Stimulated activated naive CD4-positive, alpha-beta T cell treated with Interleukin-2 at 50 U/mL for 16 hours (primary cell): ENCODE measurements around the gene BCAT1.
A peak's percentile ranks its signal among the peaks of the same experiment; 100 is the strongest.
"Not testable (repeated sequence)": the region's sequence is repeated elsewhere in the genome, so short reads cannot be mapped to it uniquely, and the experiment has no call there.

Source experiments
- DNase-seq: peaks from one replicate; lab custom pipeline; 2025; lab: John Stamatoyannopoulos, UW

The BCAT1 gene

DNA sequence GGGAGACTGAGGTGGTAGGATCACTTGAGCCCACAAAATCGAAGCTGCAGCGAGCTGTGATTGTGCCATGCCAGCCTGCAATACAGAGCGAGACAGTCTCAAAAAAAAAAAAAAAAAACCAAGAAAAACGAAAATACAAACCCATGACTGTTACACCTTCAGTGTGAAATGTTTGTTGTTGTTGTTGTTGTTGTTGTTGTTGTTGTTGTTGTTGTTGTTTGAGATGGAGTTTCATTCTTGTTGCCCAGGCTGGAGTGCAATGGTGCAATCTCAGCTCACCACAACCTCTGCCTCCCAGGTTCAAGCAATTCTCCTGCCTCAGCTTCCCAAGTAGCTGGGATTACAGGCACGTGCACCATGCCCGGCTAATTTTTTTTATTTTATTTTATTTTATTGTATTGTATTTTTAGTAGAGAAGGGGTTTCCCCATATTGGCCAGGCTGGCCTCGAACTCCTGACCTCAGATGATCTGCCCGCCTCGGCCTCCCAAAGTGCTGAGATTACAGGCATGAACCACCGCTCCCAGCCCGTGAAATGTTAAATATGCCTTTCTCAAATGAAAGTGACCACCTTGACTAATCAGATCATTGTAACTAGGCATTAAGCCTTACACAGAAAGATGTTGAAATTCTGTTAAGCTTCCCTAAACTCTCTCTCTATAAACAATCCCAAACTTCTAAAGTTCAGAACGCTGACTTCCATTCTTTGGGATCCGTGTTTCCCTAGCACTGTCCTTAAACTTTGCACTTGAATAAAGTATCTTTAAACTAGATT is 20.2 kb downstream of the BCAT1 start:
- not testable (repeated sequence) for DNase-seq

DNA sequence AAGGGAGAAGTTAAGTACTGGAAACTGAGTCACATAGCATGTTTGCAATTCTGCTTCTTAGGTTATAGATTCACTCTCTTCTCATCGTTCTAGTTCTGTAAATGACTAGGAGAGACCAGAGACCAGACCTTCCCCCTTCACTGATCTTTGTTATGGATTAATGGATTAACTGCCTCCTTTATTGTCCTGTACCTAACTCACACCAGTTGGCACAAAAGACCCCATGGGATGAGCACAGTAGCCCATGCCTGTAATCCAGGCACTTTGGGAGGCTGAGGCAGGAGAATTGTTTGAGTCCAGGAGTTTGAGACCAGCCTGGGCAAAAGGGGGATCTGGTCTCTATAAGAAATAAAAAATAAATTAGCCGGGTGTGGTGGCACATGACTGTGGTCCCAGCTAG is 20.8 kb downstream of the BCAT1 start:
- DNase-seq = no peak

DNA sequence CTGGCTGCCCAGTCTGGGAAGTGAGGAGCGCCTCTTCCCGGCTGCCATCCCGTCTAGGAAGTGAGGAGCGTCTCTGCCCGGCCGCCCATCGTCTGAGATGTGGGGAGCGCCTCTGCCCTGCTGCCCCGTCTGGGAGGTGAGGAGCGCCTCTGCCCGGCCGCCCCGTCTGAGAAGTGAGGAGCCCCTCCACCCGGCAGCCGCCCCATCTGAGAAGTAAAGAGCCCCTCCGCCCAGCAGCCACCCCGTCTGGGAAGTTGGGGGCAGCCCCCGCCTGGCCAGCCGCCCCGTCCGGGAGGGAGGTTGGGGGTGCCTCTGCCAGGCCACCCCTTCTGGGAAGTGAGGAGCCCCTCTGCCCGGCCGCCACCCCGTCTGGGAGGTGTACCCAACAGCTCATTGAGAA is 22.8 kb downstream of the BCAT1 start:
- not testable (repeated sequence) for DNase-seq

DNA sequence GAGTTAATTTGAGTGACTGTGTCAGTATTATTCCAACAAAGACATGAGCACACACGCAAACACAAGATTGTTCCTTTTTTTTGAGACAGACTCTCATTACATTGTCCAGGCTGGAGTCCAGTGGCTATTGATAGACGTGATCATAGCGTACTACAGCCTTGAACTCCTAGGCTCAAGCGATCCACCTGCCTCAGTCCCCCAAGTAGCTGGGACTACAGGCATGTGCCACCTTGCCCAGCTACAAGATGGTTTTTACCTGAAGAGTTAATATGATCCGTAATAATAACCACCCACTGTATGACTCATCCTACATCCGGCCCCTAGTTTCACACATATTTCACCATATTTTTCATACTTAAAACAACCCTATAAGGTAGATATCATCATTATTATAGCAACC is 26.8 kb downstream of the BCAT1 start:
- DNase-seq = no peak

DNA sequence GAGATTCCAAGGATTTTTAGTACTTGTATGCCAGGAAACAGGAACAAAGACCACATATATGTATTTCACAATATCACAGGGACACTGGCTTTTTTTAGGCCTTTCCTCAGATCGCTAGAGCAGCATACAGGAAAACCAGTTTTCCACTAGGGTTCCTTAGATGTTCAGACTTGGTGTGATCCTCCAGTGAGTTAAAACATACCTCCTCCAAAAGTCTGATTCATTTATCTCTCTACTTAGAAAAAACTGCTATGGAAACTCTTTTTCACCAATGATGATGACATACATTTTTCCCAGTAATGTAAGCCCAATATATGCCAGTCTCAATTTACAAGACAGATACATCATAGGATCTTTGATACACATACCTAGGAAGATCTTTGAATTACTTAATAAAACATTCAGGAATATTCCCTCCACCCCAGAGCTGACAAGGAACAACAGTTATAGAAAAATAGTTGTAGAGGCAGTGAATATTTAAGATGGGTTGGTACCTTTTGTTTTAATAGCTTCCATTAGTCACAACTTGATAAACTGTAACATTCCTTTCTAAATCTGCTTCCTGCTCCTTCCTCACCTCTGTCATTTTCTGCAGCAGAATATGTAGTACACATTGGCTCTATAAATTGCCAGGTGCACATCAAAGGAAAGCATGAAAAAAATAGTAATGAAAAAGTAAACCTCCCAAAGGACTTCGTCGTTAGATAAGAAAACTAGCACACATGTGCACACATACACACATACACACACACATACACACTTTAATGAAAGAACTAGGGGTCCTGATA is 27.5 kb downstream of the BCAT1 start:
- DNase-seq = no peak

DNA sequence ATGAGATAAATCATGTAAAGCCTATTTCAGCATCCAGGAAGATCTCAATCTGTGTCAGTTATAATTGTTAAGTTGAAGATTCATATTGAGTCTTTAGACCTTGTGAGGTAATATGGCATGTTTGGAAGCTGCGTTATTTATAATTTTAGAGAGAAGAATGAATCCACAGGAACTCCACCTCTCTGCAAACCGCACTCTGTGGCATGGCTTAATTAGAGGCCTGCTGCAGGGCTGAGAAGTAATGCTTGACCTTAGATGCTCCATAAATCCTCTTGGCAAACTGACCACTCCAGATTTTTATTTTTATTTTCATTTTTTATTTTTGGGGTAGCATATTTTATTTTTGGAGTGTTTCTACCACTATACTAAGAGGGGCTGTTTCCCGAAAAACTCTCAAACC is 28.8 kb downstream of the BCAT1 start:
- DNase-seq = no peak

DNA sequence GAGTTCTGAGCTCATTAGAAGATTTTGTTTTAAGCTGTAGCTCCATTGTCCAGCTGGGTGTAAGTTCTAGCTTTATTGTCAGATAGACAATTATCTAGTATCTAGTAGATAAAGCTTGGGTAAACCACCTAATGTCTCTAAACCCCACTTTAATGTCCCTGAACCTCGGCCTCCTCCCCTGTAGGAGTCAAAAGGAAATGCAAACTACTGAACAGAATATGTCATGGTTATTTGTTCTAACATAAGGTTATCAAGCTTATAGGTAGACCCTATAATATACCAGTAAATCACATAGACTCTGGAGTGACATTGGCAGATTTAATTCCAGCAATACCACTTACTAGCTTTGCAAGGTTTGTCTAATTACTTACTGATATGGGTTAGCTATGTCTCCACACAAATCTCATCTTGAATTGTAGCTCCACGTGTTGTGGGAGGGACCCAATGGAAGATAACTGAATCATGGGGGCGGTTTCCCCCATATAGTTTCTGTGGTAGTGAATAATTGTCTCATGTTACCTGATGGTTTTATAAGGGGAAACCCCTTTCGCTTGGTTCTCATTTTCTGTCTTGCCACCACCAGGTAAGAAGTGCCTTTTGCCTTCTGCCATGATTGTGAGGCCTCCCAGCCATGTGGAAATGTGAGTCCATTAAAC is 29.4 kb downstream of the BCAT1 start:
- peak; percentile 19 for DNase-seq

DNA sequence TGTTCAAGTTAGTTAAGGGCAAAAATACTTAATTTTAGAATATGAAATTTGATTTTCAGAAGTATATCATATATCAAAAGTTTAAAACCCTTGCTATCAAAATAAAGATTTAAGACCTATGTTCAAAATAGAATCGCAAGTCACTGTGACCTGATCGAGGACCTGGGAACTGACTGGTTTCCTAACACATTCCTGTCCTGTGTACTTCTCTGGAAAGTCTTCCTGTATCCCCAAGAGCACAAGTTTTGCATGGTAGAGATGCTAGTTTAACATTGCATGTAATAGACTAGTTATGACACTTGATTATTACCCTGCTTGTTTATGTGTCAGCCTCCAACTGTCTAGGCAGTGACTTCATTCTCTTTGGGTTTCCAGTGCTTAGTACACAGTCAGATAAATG is 30.3 kb downstream of the BCAT1 start:
- DNase-seq = no peak

DNA sequence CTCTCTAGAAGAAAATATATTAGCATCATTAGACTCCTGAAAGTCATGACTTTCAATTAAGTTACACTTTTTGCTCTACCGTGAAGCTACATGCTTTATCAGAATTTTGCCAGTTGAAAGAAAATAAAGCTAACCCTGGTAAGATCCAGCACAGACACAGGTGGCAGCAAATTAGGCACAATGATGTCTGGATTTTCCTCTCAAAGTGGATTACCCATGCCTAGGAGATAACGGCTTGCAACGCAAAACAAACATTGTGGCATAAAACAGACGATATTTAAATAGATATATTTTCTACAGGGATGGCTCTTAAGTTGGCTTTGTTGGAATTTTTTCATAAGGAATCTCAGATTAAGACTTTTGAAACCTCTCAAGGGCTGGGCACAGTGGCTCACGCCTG is 33.4 kb downstream of the BCAT1 start:
- no peak for DNase-seq

DNA sequence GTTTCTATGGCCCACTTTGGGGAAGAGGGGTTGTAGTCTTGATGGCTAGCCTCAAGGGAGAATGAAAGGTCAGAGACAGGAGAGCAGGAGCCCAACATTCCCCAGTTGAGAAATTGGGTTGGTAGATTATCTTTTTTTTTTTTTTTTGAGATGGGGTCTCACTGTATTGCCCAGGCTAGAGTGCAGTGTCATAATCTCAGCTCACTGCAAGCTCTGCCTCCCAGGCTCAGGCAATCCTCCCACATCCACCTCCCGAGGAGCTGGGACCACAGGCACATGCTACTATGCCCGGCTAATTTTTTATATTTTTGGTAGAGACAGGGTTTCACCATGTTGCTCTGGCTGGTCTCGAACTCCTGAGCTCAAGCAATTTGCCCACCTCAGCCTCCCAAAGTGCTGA is 34.9 kb downstream of the BCAT1 start:
- no peak for DNase-seq

DNA sequence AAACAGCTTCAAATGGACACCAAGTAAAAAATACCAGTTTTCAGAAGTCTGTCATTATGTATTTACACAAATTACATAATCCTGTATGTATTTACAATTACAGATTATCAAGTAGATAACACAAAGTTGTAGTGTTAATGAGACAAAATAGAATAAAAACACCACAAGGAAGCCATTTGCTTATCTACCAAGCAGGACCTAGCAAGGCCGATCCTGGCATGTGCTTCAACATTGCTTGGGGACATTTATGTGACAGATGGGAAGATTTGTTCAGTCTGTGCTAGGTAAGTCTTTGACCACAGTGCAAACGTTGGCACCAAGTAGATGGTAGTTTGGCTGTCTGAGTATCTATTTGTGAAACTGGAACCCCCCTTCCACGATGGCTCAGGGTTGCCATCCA is 35.8 kb downstream of the BCAT1 start:
- DNase-seq = no peak

DNA sequence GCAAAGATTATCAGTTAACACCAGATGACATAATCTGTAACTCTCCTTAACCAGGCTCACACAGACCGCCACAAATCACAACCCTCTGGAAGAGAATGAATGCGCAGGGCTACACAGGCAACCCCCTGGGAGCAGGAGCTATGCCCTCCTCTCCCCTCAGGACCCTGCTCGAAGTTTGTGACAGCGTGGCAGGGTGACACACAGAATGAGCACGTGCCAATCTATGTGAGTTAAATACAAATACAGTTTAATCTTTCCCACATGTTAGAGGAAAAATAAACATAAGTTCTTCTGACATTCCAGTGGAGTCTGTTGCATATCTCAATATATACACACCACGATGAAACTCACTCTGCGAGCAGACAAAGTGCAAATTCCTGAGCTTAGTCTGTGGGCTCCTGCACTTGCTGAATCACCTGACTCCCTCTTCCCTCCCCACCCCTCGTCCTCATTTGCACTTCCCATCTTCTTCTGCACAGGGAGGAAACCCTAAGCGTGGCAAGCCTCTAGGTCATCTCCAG is 37.6 kb downstream of the BCAT1 start:
- no peak for DNase-seq

DNA sequence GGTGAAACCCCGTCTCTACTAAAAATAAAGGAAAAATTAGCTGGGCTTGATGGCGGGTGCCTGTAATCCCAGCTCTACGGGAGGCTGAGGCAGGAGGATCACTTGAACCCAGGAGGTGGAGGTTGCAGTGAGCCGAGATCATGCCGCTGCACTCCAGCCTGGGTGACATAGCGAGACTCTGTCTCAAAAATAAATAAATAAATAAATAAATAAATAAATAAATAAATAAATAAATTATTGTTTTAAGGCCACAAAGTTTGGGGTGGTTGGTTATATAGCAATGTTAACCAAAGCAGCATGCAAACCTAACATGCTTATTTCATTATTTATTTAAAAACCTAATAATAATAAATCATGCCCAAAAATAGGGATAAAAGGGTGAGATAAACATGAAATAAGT is 38.7 kb downstream of the BCAT1 start:
- DNase-seq = not testable (repeated sequence)

DNA sequence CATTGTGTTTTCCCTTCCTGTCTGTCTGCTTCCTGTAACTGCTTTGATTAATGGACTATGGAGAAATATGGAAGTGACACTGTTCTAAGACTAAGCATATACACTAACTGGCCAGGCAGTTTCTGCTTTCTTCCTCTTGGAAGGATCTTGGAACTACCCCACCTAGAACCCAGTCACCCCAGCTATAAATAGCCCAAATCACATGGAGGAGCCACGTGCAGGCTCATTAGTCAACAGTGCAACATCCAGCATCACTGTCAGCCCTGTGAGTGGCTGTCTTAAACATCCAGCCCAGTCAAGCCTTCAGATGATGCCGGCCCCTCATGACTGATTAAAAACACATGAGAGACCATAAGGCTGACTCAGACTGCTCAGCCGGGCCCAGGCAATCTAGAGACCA is 39.2 kb downstream of the BCAT1 start:
- no peak for DNase-seq

DNA sequence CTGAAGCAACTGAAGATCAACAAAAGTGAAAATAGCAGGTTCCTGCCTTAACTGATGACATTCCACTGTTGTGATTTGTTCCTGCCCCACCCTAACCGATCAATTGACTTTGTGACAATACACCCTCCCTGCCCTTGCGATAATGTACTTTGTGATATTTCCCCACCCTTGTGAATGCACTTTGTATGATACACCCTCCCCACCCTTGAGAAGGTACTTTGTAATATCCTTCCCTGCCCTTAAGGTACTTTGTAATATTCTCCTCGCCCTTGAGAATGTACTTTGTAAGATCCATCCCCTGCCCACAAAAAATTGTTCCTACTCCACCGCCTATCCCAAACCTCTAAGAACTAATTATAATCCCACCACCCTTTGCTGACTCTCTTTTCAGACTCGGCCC is 41.4 kb downstream of the BCAT1 start:
- DNase-seq = no peak

DNA sequence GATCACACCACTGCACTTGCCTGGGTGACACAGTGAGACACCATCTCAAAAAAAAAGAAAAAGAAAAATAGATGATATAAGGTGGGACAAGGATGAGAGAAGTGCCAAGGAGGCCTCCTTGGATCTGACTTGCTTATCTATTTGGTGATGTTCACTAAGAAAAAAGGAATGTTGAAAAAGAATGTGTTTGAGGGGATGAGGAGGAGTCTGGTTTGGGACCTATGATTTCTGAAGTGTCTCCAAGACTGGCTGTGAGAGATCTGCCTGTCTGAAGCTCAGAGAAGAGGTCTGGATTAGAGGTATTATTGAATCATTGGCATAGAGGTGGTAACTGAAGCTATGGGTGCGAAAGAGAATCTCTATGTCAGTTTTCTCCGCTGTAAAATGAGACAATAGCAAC is 42.8 kb downstream of the BCAT1 start:
- no peak for DNase-seq

DNA sequence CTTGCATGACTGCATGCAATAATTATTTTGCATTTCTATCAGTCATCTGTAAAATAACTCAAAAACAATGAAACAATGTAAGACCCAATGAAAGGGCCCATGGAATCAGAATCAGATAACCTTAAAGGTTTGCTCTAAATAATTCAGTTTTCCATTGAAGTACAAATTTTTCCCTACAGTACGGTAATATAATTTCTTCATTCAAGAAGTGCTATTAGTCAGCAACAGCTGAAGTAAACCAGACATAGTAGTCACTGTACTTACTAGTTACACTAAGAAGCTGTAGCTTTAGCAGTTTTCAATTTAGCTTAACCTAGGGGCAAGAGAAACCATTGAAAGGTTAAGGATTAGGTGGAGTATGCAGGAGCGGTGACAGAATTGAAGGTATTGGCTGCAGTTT is 43.5 kb downstream of the BCAT1 start:
- no peak for DNase-seq

DNA sequence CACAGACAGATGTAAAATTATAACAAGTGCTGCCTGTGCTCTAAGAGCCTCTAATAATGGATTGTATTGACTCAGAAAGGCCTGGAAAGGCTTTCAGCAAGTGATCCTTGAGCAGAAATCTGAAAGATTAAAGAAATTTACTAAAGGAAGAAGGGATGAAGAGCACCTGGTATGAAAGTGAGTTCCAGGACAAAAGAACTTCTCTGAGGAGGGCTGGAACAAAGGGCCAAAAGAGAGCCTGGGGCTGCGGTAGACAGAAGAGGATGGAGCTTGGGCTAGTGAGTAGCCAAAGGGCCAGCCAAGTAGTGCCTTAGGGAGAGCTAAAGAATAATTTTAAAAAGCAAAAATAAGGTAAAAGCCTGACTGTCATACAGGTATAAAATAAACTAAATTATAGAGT is 44.0 kb downstream of the BCAT1 start:
- no peak for DNase-seq

DNA sequence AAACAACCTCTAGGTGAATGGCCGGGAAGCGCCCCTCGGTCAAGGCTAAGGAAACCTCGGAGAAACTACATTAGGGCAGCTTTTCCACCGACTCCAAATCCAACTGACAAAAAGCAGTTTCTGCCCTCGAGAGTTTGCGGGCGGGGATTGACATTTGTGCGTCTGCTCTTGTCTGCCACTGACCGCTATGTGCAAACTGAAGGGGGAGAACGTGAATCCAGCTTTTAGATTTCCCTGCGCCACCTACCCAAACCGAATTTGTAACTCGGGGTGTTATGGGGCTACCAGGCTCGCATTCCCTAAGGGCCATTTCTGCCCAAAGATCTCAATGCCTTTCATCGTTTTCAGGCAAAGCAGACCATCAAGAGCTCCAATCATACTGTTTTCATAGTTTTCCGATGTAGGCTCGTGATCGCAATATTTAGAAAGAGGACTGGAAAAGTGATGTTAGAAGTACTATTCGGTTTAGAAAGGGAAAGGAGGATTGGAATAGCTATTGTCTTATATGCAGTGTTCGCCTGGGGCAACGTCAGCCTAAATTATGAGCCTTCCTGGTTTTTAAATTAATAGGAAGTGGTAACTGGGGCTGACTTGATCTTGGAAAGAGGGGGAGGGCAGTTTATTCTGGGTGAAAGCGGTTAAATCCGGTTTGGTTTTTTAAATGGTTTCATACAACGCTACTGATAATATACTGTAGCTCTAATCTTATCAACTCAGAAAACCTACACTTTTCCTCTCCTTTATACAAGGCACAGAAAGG is 45.4 kb downstream of the BCAT1 start:
- DNase-seq = no peak

DNA sequence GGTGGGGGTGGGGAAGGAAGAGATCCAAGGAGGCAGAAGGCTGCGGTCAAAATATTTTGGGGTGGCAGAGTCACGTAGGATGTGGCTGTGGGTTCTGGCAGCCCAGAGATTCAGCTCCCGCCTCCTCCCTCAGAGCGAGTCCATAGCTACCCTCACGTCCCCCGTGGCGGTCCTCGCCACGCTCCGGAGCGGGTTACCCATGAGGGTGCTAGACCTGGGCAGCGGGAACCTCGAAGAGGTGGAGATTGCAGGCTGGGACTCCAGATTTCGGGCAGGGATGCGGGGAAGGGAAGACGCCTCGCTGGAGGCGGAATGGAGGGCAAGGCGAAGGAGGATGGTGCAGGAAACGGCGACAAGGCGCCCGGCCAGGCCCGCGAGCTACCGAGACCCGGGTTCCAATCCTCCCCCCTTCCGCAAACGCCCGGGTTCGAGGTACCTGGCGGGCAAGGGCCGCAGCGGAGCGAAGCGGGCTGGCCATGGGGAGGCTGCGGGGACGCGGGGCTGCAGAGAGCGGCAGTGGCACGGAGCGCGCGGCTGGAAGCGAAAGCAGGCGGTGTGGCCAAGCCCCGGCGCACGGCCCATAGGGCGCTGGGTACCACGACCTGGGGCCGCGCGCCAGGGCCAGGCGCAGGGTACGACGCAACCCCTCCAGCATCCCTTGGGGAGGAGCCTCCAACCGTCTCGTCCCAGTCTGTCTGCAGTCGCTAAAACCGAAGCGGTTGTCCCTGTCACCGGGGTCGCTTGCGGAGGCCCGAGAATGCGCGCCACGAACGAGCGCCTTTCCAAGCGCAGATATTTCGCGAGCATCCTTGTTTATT is 46.2 kb downstream of the BCAT1 start:
- no peak for DNase-seq
